ENCODE results near the gene AHCYL2.
"Not testable (repeated sequence)": the region's sequence is repeated elsewhere in the genome, so short reads cannot be mapped to it uniquely, and the experiment has no call there.

The AHCYL2 gene

GRCh38 chr7:129438281-129438838 lies 213.5 kb downstream of the AHCYL2 start:
- DNase-seq: no peak
- TF ChIP-seq, protein P1, sequence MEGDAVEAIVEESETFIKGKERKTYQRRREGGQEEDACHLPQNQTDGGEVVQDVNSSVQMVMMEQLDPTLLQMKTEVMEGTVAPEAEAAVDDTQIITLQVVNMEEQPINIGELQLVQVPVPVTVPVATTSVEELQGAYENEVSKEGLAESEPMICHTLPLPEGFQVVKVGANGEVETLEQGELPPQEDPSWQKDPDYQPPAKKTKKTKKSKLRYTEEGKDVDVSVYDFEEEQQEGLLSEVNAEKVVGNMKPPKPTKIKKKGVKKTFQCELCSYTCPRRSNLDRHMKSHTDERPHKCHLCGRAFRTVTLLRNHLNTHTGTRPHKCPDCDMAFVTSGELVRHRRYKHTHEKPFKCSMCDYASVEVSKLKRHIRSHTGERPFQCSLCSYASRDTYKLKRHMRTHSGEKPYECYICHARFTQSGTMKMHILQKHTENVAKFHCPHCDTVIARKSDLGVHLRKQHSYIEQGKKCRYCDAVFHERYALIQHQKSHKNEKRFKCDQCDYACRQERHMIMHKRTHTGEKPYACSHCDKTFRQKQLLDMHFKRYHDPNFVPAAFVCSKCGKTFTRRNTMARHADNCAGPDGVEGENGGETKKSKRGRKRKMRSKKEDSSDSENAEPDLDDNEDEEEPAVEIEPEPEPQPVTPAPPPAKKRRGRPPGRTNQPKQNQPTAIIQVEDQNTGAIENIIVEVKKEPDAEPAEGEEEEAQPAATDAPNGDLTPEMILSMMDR (IDR thresholded peaks at IDR 0.05): no peak
- Mint-ChIP-seq H3K27ac (no peak overlapping the region), H3K4me1 (peaks cover 28% of the 10 kb centered on the region), H3K27me3 (ENCODE audit: low read depth, poor library complexity) (peaks cover 14% of the 10 kb centered on the region), H3K9me3 (no peaks in the 10 kb centered on the region), H3K4me3 (no peak overlapping the region), H3K36me3 (ENCODE audit: low read depth) (no peaks in the 10 kb centered on the region)

DNA sequence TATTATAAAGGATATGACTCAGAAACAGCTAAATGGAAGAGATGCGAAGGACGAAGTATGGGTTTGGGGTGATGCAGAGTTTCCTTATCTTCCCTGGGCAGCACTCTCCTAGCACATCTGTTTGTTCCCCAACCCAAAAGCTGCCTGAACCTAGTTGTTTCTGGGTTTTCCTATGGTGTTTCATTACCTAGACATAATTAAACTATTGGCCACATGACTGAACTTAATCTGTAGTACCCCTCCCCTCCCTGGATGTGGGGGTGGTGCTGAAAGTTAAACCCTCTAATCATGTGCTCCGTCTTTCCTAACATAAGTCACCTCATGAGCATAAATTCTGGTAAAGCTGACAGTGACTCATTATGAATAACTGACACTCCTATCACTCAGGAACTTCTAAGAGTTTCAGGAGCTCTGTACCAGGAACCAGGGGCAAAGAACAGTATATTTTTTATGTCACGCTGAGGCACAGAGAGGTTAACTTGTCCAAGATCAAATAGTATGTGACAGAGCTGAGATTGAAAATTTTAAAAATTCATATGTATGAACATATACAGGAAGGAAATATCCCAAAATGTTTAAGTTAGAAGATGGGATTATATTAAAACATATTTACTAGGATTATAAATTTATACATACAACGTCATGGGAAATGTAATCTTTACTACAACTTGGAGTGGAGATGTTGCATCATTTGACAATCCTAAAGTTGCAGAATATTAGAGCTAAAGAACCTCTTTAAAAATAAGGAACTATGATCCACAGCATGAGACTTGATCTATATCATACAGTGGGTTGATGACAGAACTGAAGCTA lies 214.2 kb downstream of the AHCYL2 start:
- H3K27ac Mint-ChIP-seq: no peak overlapping the region
- H3K36me3 Mint-ChIP-seq (ENCODE audit: low read depth): no peaks in the 10 kb centered on the region
- DNase-seq: no peak
- H3K4me3 Mint-ChIP-seq: no peak overlapping the region
- H3K4me1 Mint-ChIP-seq: peaks cover 24% of the 10 kb centered on the region
- TF ChIP-seq, protein P1 (IDR thresholded peaks at IDR 0.05): no peak
- no peaks in the 10 kb centered on the region for H3K9me3 Mint-ChIP-seq
- H3K27me3 Mint-ChIP-seq (ENCODE audit: low read depth, poor library complexity): peaks cover 9% of the 10 kb centered on the region

DNA sequence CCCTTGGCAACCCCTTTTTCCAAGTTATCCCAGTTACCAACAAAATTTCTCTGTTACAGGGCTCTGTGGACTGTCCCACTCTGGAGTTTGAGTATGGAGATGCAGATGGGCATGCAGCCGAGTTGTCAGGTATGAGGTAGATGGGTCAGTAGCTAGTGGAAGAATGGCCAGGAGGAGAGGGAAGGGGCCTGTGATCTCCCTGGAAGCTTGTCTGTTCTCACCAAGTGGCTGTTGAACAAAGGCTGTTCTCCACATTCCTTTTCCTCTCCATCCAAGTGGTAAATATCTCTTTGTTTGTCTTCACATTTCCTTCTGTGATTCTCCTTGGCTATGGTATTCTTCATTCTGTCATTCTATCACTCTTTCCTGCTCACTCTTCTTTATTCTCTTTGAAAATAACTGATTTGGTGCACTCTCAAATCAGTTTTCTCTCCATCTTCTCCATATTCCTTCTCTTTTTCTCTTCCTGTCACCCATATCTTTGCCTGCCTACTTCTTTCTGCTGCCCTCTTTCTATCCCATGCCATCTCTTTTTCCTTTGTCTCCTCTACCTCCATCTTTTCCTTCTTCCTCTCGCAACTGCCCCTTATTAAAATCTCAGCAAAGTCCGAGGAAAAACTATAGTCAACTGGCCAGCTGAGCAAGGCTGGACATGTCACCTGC lies 215.3 kb downstream of the AHCYL2 start:
- TF ChIP-seq, protein P1 (IDR thresholded peaks at IDR 0.05): no peak
- H3K36me3 Mint-ChIP-seq (ENCODE audit: low read depth): peaks cover 8% of the 10 kb centered on the region
- no peak overlapping the region for H3K4me3 Mint-ChIP-seq
- peaks cover 21% of the 10 kb centered on the region for H3K4me1 Mint-ChIP-seq
- H3K27me3 Mint-ChIP-seq (ENCODE audit: low read depth, poor library complexity): peaks cover 4% of the 10 kb centered on the region
- no peak overlapping the region for H3K27ac Mint-ChIP-seq
- H3K9me3 Mint-ChIP-seq: no peaks in the 10 kb centered on the region
- no peak for DNase-seq

- DNase-seq: no peak
- TF ChIP-seq, protein P1 (IDR thresholded peaks at IDR 0.05): no peak
- Mint-ChIP-seq H3K9me3 (peaks cover 12% of the 10 kb centered on the region), H3K27ac (no peak overlapping the region), H3K36me3 (ENCODE audit: low read depth) (peaks cover 39% of the 10 kb centered on the region), H3K27me3 (ENCODE audit: low read depth, poor library complexity) (no peaks in the 10 kb centered on the region), H3K4me1 (peaks cover 5% of the 10 kb centered on the region), H3K4me3 (no peak overlapping the region)
Measured at GRCh38 chr7:129443612-129444011, 218.8 kb downstream of the AHCYL2 start.

- H3K27ac Mint-ChIP-seq; H3K4me3 Mint-ChIP-seq; H3K4me1 Mint-ChIP-seq; H3K27me3 Mint-ChIP-seq (ENCODE audit: low read depth, poor library complexity); DNase-seq: not testable (repeated sequence)
- Mint-ChIP-seq H3K9me3 (peaks cover 24% of the 10 kb centered on the region), H3K36me3 (ENCODE audit: low read depth) (peaks cover 51% of the 10 kb centered on the region)
Measured at GRCh38 chr7:129444776-129445175, 219.9 kb downstream of the AHCYL2 start.

GRCh38 chr7:129446925-129447324 lies 222.1 kb downstream of the AHCYL2 start:
- not testable (repeated sequence) for H3K27ac Mint-ChIP-seq; H3K4me3 Mint-ChIP-seq; DNase-seq; H3K27me3 Mint-ChIP-seq (ENCODE audit: low read depth, poor library complexity); H3K4me1 Mint-ChIP-seq
- Mint-ChIP-seq H3K9me3 (peaks cover 29% of the 10 kb centered on the region), H3K36me3 (ENCODE audit: low read depth) (peaks cover 68% of the 10 kb centered on the region)

GRCh38 chr7:129447445-129447844 lies 222.6 kb downstream of the AHCYL2 start:
- H3K27ac Mint-ChIP-seq; H3K4me1 Mint-ChIP-seq; DNase-seq; H3K4me3 Mint-ChIP-seq; H3K27me3 Mint-ChIP-seq (ENCODE audit: low read depth, poor library complexity): not testable (repeated sequence)
- peaks cover 68% of the 10 kb centered on the region for H3K36me3 Mint-ChIP-seq (ENCODE audit: low read depth)
- peaks cover 29% of the 10 kb centered on the region for H3K9me3 Mint-ChIP-seq

DNA sequence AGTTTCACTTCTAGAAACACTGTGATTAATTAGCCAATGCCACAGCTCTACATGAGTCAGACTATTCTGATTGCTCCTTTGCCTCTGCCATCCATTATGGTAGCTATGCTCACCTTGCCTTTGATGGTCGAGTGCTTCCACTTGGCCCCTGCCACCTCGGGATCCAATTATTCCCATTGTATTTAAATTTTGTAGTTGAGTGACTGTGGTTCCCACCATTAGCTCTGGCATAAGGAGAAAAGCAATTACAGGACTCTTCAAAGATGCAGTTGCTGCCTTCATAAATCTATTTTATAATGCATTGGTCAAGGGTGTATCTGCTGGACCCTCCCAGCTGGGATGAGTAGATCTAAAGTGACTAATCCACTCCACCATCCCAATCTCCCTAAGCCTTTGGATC lies 223.8 kb downstream of the AHCYL2 start:
- Mint-ChIP-seq H3K9me3 (peaks cover 29% of the 10 kb centered on the region), H3K36me3 (ENCODE audit: low read depth) (peaks cover 68% of the 10 kb centered on the region)
- H3K27me3 Mint-ChIP-seq (ENCODE audit: low read depth, poor library complexity); H3K27ac Mint-ChIP-seq; H3K4me3 Mint-ChIP-seq; H3K4me1 Mint-ChIP-seq; DNase-seq: not testable (repeated sequence)

Measured in nephron progenitor cell (in vitro differentiated cells).